GM19372 (cell line): ENCODE data around the gene DSCAM.

Experiments used
- ATAC-seq: cut with Tn5 transposase; IDR thresholded peaks from one replicate; pipeline ENCODE4 v1.9.1; 2021; ENCODE audit warnings: mild to moderate bottlenecking, low read depth, moderate library complexity; ENCODE audit not compliant: unreplicated experiment

Gene DSCAM

DNA sequence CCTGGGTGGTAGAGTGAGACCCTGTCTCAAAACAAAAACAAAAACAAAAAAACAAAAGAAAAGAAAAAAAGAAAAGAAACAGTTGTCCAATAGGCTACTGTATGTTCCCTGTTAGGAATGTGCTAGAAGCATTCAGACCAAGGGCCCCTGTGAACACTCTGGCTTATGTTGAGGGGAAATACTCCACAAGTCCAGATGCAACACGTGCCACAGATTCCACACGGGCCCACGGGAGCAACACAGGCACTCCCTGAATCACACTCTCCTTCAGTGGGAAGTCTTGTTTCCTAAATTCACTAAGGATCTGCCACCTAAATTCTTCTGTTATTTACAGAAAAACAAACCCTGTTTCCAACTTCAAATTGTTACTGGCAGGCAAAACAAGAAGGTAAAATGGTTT lies 688.6 kb downstream of the DSCAM start:
- no peak for ATAC-seq

DNA sequence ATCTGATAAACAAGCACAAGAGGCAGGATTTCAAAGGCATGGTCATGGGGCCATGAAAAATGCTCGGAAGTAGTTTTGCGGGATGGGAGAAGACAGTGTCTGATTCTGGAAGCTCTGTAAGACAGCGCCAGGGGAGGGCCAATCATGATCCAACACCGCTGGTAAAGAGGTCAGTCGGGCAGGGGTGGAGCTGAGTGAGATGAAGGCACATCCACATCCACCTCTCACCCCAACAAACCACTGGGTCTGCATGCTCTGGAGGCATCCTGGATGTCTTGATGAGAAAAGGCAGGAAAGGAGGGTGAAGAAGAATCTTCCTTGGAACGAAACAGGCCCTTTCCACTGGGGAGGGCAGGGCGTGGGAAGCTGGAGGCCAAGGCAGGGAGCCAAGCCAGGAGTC lies 691.4 kb downstream of the DSCAM start:
- no peak for ATAC-seq

DNA sequence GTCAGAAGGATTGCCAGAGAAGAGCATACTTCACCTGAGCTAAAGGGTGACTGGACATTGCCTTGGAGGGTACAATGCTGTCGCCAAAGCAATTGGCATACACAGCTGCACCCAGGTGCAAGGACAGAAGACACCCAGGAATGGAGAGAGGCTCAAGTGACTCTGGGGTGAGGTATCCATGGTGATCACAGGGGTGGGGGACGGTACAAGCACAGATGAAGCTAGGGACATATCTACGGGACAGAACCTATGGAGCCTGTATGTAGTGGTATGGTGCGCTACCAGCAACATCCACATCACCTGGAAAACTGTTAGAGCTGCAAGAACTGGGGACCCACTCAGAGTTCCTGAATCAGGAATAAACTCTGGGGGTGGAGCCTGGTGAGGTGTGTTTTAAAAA lies 693.6 kb downstream of the DSCAM start:
- ATAC-seq = no peak

DNA sequence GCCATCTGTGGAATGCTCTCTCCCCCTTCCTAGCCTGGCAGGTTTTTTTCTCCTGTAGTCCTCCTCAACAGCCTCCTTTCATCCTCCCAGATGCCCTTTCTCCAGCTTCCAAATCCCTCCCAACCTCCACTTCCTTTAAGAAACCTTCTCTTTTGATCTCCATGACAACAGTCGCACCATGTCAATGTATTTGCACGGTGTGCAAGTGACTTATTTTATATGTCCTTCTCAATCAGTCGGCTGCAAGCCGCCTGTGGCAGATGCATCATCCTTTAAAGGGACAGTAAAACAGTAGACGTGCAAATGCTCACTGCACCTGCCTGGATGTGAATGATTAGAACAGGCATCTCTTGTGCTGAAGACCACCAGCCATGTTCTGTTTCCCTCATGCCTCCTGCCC lies 694.5 kb downstream of the DSCAM start:
- ATAC-seq = no peak

GRCh38 chr21:40151611-40152010 lies 695.3 kb downstream of the DSCAM start:
- no peak for ATAC-seq

DNA sequence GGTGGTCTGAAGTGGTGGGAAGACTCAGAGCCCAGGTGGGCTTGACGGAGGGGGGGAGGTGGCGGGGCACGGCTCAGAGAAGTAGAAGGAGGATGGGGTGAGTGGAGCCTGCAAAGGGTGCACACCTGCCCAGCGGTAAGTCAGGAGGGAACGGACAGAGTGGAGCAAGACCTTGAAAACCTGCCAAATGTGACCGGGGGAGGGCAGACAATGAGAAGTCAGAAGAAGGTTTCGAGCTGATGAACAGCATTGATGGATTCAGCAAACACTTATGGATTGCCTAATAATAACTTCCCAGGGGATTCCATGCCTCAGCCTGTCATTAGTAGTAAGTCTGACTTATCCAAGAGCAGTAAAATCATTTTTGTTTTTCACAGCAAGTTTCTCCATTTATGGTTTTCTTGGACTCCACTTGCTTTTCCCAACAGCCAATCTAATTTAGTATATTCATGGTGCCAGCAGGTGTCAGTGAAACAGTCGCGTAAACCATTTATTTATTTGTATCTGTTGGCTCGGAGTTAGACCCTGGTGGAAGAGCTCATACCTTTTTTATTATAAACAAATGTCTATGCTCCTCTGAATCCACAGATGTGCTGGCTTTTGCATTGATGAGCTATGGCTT lies 700.6 kb downstream of the DSCAM start:
- ATAC-seq = no peak

- ATAC-seq = no peak
These were observed 703.0 kb downstream of the DSCAM start for GRCh38 chr21:40143822-40144525.

- ATAC-seq = no peak
These were observed 705.3 kb downstream of the DSCAM start for GRCh38 chr21:40141621-40142020.

GRCh38 chr21:40140675-40141074 lies 706.3 kb downstream of the DSCAM start:
- no peak for ATAC-seq

DNA sequence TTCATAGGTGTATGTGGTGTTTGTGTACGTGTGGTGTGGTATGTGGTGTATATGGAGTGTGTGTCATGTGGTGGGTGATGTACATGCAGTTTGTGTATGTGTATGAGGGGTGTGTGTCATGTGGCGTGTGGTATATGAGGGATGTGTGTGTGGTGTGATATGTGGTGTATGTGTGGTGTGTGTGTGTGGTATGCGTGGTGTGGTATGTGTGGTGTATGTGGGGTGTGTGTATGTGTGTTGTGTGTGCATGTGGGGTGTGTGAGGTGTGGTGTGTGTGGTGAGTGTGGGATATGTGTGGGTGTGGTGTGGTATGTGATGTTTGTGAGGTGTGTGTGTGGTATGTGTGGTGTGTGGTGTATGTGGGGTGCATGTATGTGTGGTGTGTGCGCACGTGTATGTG lies 707.3 kb downstream of the DSCAM start:
- ATAC-seq = no peak

- no peak for ATAC-seq
These were observed 710.4 kb downstream of the DSCAM start for GRCh38 chr21:40136571-40136970.

DNA sequence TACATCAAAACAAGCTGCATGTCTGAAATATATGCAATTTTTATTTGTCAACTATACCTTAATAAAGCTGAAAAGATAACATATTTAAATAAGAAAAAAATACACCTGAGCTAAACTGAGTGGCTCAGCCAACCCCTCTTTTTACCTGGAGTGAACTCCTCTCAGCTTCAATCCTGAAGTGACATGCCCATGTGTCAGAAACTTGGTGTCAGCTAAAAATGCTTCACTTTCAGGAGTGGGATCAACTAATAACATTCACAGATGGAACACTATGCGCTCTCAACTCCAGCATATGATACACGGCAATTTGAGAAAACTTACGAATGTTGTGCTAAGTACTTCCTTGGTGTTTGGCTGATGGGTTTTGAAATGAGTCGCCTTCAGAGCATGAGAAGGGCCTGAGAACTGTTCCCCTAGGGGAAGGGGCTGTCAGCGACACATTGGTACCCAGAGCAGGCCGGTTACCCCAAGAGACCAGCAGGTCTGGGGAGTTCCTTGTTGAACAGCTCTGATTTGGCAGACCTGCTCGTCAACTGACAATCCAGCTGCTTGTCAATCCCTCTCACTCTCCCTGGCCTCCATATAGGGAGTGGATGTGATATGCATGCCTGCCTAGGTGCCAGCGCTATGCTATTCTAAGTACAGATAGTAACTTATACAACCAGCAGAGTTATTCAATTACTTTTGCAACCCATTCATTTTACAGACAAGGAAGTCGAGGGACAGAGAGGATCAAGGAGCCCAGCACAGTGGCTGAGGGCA lies 712.0 kb downstream of the DSCAM start:
- ATAC-seq = no peak

GRCh38 chr21:40130476-40130875 lies 716.5 kb downstream of the DSCAM start:
- no peak for ATAC-seq

DNA sequence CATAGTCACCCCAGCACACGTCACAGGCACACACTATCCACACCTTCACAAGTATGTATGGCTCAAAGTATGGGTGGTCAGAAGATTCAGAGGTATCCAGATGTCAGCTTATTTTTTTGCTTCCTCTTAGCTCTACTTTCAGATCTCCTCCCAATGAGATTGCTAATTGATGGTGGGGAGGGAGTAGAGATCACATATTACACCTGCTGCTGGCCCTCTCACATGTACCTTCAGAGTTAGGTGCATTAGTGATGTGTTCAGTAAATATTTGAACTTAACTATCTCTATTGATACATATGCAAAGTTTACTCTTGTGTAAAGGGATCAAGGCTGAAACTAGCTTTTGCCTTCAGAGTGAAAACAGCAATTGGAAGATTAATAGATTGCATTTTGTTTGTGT lies 717.1 kb downstream of the DSCAM start:
- no peak for ATAC-seq

- ATAC-seq = no peak
These were observed 718.1 kb downstream of the DSCAM start for GRCh38 chr21:40128891-40129290.

GRCh38 chr21:40120940-40121575 lies 725.9 kb downstream of the DSCAM start:
- no peak for ATAC-seq

GRCh38 chr21:40118527-40118926 lies 728.4 kb downstream of the DSCAM start:
- no peak for ATAC-seq

DNA sequence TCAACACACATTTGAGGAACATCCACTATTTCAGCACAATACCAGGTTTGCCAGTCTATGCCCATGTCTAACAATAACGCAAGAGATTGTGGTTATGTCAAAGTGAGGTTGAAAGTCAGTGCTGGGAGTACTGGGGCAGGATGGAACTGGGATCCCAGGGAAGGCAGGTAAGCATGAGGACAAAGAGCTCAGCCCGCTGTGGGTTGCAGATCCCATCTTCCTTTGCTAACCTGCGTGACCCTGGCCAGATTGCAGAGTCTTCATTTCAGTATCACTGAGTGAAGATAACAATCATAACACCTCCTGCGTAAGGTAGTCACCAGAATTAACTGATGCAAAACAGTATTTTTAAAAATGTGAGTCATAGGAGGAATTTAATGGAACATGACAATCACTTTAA lies 729.7 kb downstream of the DSCAM start:
- ATAC-seq = no peak

GRCh38 chr21:40115775-40116174 lies 731.2 kb downstream of the DSCAM start:
- ATAC-seq = no peak

- ATAC-seq = no peak
These were observed 744.3 kb downstream of the DSCAM start for GRCh38 chr21:40102682-40103081.

GRCh38 chr21:40099809-40100208 lies 747.1 kb downstream of the DSCAM start:
- no peak for ATAC-seq
